ENCODE results near the gene BDKRB1. TPM values are rescaled to one million over a fixed set of nuclear protein-coding genes. Genes with fewer than 3 reads are reported as not detected.

The BDKRB1 gene
- total RNA-seq, 1 experiment from 2014 or later = not detected

DNA sequence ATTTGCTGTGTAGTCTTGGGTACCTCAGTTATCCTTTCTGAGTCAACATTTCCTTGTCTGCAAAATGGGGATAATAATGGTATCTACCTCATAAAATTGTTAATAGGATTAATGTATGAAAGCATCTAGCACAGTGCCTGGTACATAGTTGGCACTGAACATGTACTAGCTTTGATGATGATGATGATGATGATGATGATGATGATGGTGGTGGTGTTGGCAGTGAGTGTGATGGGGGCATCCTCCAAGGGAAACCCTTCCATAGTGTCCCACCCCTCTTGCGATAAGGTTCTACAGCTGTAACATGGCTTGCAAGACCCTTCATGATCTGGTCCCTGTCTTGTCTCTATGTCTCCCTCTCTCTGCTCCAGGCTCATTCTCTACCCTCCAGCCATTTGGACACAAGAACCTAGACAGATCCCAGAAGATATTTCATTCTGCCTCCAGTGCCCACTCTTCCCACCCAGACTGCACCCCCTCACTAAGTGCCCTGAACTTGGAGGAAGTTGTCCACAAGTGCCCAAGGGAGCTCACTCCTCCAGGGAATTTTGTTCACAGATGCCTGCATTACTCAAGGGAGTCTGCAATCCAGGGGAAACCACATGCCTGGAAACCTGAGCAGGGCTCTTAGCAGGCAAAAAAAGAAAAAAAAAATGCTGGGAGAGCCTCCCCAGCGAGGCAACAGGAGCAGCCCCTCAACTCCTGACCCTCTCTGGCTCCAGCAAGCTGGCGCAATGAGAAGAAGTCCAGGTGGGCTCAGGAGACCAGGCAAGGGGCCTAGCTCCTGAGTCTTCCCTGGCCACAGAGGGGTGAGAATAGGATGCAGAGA, 10.1 kb upstream of the BDKRB1 start:
- Mint-ChIP-seq H3K9me3 (peaks cover 5 to 14% of the 10 kb centered on the region in 2 experiments; a peak in 4 of 5 replicates), H3K27me3 (ENCODE audit: low read depth) (peaks cover 6% of the 10 kb centered on the region), H3K4me3 (no peak overlapping the region), H3K4me1 (peaks cover 7 to 8% of the 10 kb centered on the region in 2 experiments), H3K36me3 (ENCODE audit: insufficient read depth in 1 of 3, low read depth in 3 of 3) (no peaks in the 10 kb centered on the region), H3K27ac (no peak overlapping the region)
- Histone ChIP-seq H3K79me2 (ENCODE audit: insufficient read depth, low read length) (no peaks in the 10 kb centered on the region), H2BK20ac (ENCODE audit: low read depth, low read length, poor library complexity, severe bottlenecking) (no peak overlapping the region), H3K23me2 (ENCODE audit: insufficient read length, low read depth, low read length, poor library complexity, severe bottlenecking) (no peaks in the 10 kb centered on the region), H2BK15ac (ENCODE audit: low read depth, low read length) (no peak overlapping the region), H3K9me3 (ENCODE audit: control insufficient read depth, low read depth, low read length) (no peaks in the 10 kb centered on the region), H2BK12ac (ENCODE audit: insufficient read length, low read depth, low read length) (no peak overlapping the region), H3K9ac (ENCODE audit: extremely low read depth, insufficient read length, low read length) (no peak overlapping the region), H3K23ac (ENCODE audit: insufficient read length, low read depth, low read length) (no peak overlapping the region), H3K4me1 (ENCODE audit: insufficient read depth, low read length) (peaks cover 3% of the 10 kb centered on the region; the same call in 1 of the 2 replicates), H3K4ac (ENCODE audit: low read depth, low read length) (no peak overlapping the region), H3T11ph (ENCODE audit: low read length) (no peak overlapping the region), H4K8ac (replicated peaks; ENCODE audit: insufficient read length, low read depth, low read length) (no peak overlapping the region), H3K27me3 (ENCODE audit: insufficient read depth, low read length) (no peaks in the 10 kb centered on the region), H4K91ac (ENCODE audit: insufficient read length, low read depth, low read length) (no peak overlapping the region), H3K4me2 (ENCODE audit: insufficient read depth, insufficient read length, low read length) (no peak overlapping the region), H3K18ac (ENCODE audit: insufficient read length, low read depth, low read length) (no peak overlapping the region), H2BK5ac (ENCODE audit: insufficient read length, low read length) (no peak overlapping the region), H3K79me1 (ENCODE audit: insufficient read depth, low read depth, low read length, poor library complexity, severe bottlenecking) (no peaks in the 10 kb centered on the region), H2AK5ac (ENCODE audit: insufficient read length, low read length) (no peak overlapping the region), H3K14ac (ENCODE audit: insufficient read depth, low read length) (no peak overlapping the region), H2AFZ (ENCODE audit: low read length) (no peak overlapping the region), H4K20me1 (ENCODE audit: control insufficient read depth, insufficient read depth, insufficient read length) (no peaks in the 10 kb centered on the region), H4K5ac (ENCODE audit: insufficient read length, low read depth, low read length) (no peak overlapping the region), H3K56ac (ENCODE audit: insufficient read length, low read depth, low read length) (no peak overlapping the region), H3K27ac (ENCODE audit: insufficient read length, low read depth, low read length) (no peak overlapping the region), H2BK120ac (ENCODE audit: low read depth, low read length, poor library complexity, severe bottlenecking) (no peak overlapping the region)
- TF ChIP-seq, protein P1, sequence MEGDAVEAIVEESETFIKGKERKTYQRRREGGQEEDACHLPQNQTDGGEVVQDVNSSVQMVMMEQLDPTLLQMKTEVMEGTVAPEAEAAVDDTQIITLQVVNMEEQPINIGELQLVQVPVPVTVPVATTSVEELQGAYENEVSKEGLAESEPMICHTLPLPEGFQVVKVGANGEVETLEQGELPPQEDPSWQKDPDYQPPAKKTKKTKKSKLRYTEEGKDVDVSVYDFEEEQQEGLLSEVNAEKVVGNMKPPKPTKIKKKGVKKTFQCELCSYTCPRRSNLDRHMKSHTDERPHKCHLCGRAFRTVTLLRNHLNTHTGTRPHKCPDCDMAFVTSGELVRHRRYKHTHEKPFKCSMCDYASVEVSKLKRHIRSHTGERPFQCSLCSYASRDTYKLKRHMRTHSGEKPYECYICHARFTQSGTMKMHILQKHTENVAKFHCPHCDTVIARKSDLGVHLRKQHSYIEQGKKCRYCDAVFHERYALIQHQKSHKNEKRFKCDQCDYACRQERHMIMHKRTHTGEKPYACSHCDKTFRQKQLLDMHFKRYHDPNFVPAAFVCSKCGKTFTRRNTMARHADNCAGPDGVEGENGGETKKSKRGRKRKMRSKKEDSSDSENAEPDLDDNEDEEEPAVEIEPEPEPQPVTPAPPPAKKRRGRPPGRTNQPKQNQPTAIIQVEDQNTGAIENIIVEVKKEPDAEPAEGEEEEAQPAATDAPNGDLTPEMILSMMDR (conservative IDR thresholded peaks at IDR 0.05) = no peak
- no CpG with 5 or more reads among the region's 3 CpGs for WGBS (ENCODE audit: extremely low coverage, insufficient read length, low lambda C conversion rate)
- no peak for DNase-seq

Measured in H9 (cell line).